SK-N-SH (cell line): ENCODE results near the gene IGFALS. TPM values are rescaled to one million over a fixed set of nuclear protein-coding genes. Genes with fewer than 3 reads are reported as not detected.

Experiments used
- CTCF ChIA-PET: fragments of 300-600, 350-600 bp; formaldehyde crosslinking; extraction: SDS; loops from one replicate; lab custom pipeline; 2021; lab: Yijun Ruan, JAX
- POLR2A ChIA-PET: fragments of 350-600 bp; sonication (Branson Sonifier 250); formaldehyde crosslinking; extraction: SDS; loops from one replicate; lab custom pipeline; 2020; ENCODE audit warnings: antibody characterized with exemption, inconsistent platforms; lab: Yijun Ruan, JAX
- DNase-seq: peaks from one replicate; pipeline ENCODE4 v3.0.0; 2012
- H2AFZ ChIP-seq: fragments of 200-600 bp; sonication (generic); 2 replicates; pipeline ENCODE4 v1.8.1; 2016; ENCODE audit warnings: antibody characterized with exemption, mild to moderate bottlenecking, low read depth
- H3F3A ChIP-seq: fragments of 200-600 bp; sonication (generic); replicated peaks from 2 replicates; pipeline ENCODE3; 2016; ENCODE audit warnings: antibody characterized with exemption, mild to moderate bottlenecking; ENCODE audit not compliant: insufficient read depth
- H3K27ac ChIP-seq, 2 experiments: fragments of 200-500 bp in 1 of 2; fragments of 200-600 bp in 1 of 2; sonication (Bioruptor generic) in 1 of 2; sonication (generic), shearing (Covaris generic) in 1 of 2; 2 replicates each; pipeline versions ENCODE4 v1.5.1 to v1.6.1; 2014 to 2016; ENCODE audit warnings: low read depth in 2 of 2, inconsistent platforms in 1 of 2, low read length in 1 of 2, mild to moderate bottlenecking in 1 of 2, mixed read lengths in 1 of 2
- H3K27me3 ChIP-seq: fragments of 200-600 bp; sonication (generic), shearing (Covaris generic); 2 replicates; pipeline ENCODE4 v1.6.1; 2016; ENCODE audit warnings: mixed run types; ENCODE audit not compliant: insufficient read depth
- H3K36me3 ChIP-seq, 2 experiments: fragments of 200-500 bp in 1 of 2; fragments of 200-600 bp in 1 of 2; sonication (Bioruptor generic) in 1 of 2; sonication (generic) in 1 of 2; replicated peaks in 1 of 2; 2 replicates each; pipeline versions ENCODE3 to v1.5.1; 2014 to 2016; ENCODE audit warnings: low read length in 1 of 2, mild to moderate bottlenecking in 1 of 2; ENCODE audit not compliant: insufficient read depth in 2 of 2, control insufficient read depth in 1 of 2
- H3K4me1 ChIP-seq, 2 experiments: fragments of 200-500 bp in 1 of 2; fragments of 200-600 bp in 1 of 2; sonication (Bioruptor generic) in 1 of 2; sonication (generic), shearing (Covaris generic) in 1 of 2; 2 replicates each; pipeline versions ENCODE4 v1.5.1 to v1.6.1; 2014 to 2016; ENCODE audit warnings: low read depth in 1 of 2, low read length in 1 of 2, mixed run types in 1 of 2; ENCODE audit not compliant: insufficient read depth in 2 of 2, control insufficient read depth in 1 of 2
- H3K4me2 ChIP-seq: fragments of 200-600 bp; sonication (generic), shearing (Covaris generic); 2 replicates; pipeline ENCODE4 v1.6.1; 2017; ENCODE audit warnings: mixed run types
- H3K4me3 ChIP-seq, 2 experiments: fragments of 200-500 bp in 1 of 2; fragments of 200-600 bp in 1 of 2; sonication (Bioruptor generic) in 1 of 2; sonication (generic), shearing (Covaris generic) in 1 of 2; 2 replicates each; pipeline versions ENCODE4 v1.5.1 to v1.8.1; 2014 to 2016; ENCODE audit warnings: low read depth in 2 of 2, inconsistent platforms in 1 of 2, low read length in 1 of 2, mild to moderate bottlenecking in 1 of 2, mixed read lengths in 1 of 2, moderate library complexity in 1 of 2
- H3K79me2 ChIP-seq: fragments of 200-600 bp; sonication (generic); 2 replicates; pipeline ENCODE4 v1.8.1; 2017; ENCODE audit warnings: mild to moderate bottlenecking; ENCODE audit not compliant: insufficient read depth
- H3K9ac ChIP-seq: fragments of 200-600 bp; sonication (generic); 2 replicates; pipeline ENCODE4 v1.6.1; 2017; ENCODE audit warnings: mixed run types
- H3K9me2 ChIP-seq: fragments of 200-600 bp; sonication (generic); 2 replicates; pipeline ENCODE4 v1.6.1; 2017; ENCODE audit warnings: mixed run types
- H3K9me3 ChIP-seq: fragments of 200-600 bp; sonication (generic); 2 replicates; pipeline ENCODE4 v1.6.1; 2017; ENCODE audit warnings: mixed run types, mild to moderate bottlenecking, moderate library complexity
- H4K20me1 ChIP-seq: fragments of 200-600 bp; sonication (generic); 2 replicates; pipeline ENCODE4 v1.6.1; 2017; ENCODE audit warnings: mild to moderate bottlenecking, mixed run types; ENCODE audit not compliant: insufficient read depth
- JUND ChIP-seq: IDR thresholded peaks from 2 replicates; pipeline ENCODE4 v1.4.0; 2012
- PBX3 ChIP-seq: IDR thresholded peaks from 2 replicates; pipeline ENCODE4; 2012
- POLR2AphosphoS5 ChIP-seq: IDR thresholded peaks from 2 replicates; pipeline ENCODE4 v1.6.1; 2012; ENCODE audit warnings: low read depth, low read length
- WGBS: methylation state at CpG from one replicate; pipeline ENCODE4 v1.1.6; 2017; ENCODE audit warnings: low lambda C conversion rate; 5-methylcytosine and 5-hydroxymethylcytosine counted together
- polyA plus RNA-seq, 3 experiments: library from polyadenylated mRNA; depleted of rRNA; stranded (reverse); fragments of >200 nt; gene quantifications; 2 replicates each; pipeline ENCODE4 v1.2.3, GENCODE V29; 2012
- TF ChIP-seq, protein P1 (sequence below): IDR thresholded peaks from 2 replicates; pipeline ENCODE4 v1.4.0; 2012; ENCODE audit warnings: low read depth, borderline replicate concordance
- TF ChIP-seq, protein P2 (sequence below): fragments of 200-600 bp; sonication (generic); IDR thresholded peaks from 2 replicates; pipeline ENCODE4 v1.6.1; 2017; ENCODE audit warnings: antibody characterized with exemption, mild to moderate bottlenecking, moderate library complexity

IGFALS gene
- polyA plus RNA-seq, 1 of the 3 experiments (the other 2 are of a cell fraction) = 0.02 TPM

- Histone ChIP-seq H3K9ac (no peak overlapping the region), H3K4me2 (no peak overlapping the region), H3K27me3 (no peaks in the 10 kb centered on the region), H3K36me3 (peaks cover 3 to 37% of the 10 kb centered on the region in 2 experiments), H3K9me2 (no peaks in the 10 kb centered on the region), H4K20me1 (peaks cover 13% of the 10 kb centered on the region; the same call in 1 of the 2 replicates), H3K9me3 (no peaks in the 10 kb centered on the region), H3K79me2 (peaks cover 42% of the 10 kb centered on the region), H2AFZ (no peak overlapping the region), H3K4me3 (no peak overlapping the region), H3F3A (peaks cover 8% of the 10 kb centered on the region), H3K4me1 (peaks cover 0 to 15% of the 10 kb centered on the region in 2 experiments; a peak in 2 of 4 replicates), H3K27ac (no peak overlapping the region)
- 93% methylated on average over 4 of the region's 8 CpGs for WGBS
- TF ChIP-seq PBX3 = no peak; the same call in 1 of the 2 replicates
- TF ChIP-seq, protein P1, sequence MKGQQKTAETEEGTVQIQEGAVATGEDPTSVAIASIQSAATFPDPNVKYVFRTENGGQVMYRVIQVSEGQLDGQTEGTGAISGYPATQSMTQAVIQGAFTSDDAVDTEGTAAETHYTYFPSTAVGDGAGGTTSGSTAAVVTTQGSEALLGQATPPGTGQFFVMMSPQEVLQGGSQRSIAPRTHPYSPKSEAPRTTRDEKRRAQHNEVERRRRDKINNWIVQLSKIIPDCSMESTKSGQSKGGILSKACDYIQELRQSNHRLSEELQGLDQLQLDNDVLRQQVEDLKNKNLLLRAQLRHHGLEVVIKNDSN = no peak
- peak; percentile 5; the same call in 1 of the 2 replicates for TF ChIP-seq JUND
- POLR2A ChIA-PET = interaction anchor here (0.7 kb wide), 1 partner anchor 117 kb away, joined by 3 read pairs; no protein-coding TSS in a partner anchor
- DNase-seq = no peak
- CTCF ChIA-PET = interaction anchor here (0.6 kb wide), 1 partner anchor 374 kb away, joined by 4 read pairs; no protein-coding TSS in a partner anchor
Observed at GRCh38 chr16:1779234-1779701, 14.2 kb downstream of the IGFALS start.

- POLR2A ChIA-PET = no interaction called here
Observed at GRCh38 chr16:1778200-1779179, 15.0 kb downstream of the IGFALS start.

More at GRCh38 chr16:1778200-1779179, 15.0 kb downstream of the IGFALS start:
- Histone ChIP-seq H2AFZ (no peak overlapping the region), H3K36me3 (peaks cover 3 to 37% of the 10 kb centered on the region in 2 experiments), H3K9ac (no peak overlapping the region), H3K4me3 (no peak overlapping the region), H4K20me1 (peaks cover 13% of the 10 kb centered on the region; the same call in 1 of the 2 replicates), H3K9me2 (no peaks in the 10 kb centered on the region), H3F3A (peaks cover 8% of the 10 kb centered on the region), H3K27ac (no peak overlapping the region), H3K4me1 (peaks cover 0 to 21% of the 10 kb centered on the region in 2 experiments; a peak in 2 of 4 replicates), H3K9me3 (no peaks in the 10 kb centered on the region), H3K79me2 (peaks cover 42% of the 10 kb centered on the region), H3K27me3 (no peaks in the 10 kb centered on the region), H3K4me2 (no peak overlapping the region)
- CTCF ChIA-PET = interaction anchor here (0.6 kb wide), 1 partner anchor 375 kb away, joined by 4 read pairs; no protein-coding TSS in a partner anchor
- peak; percentile 24 for TF ChIP-seq POLR2AphosphoS5
- TF ChIP-seq, protein P2, sequence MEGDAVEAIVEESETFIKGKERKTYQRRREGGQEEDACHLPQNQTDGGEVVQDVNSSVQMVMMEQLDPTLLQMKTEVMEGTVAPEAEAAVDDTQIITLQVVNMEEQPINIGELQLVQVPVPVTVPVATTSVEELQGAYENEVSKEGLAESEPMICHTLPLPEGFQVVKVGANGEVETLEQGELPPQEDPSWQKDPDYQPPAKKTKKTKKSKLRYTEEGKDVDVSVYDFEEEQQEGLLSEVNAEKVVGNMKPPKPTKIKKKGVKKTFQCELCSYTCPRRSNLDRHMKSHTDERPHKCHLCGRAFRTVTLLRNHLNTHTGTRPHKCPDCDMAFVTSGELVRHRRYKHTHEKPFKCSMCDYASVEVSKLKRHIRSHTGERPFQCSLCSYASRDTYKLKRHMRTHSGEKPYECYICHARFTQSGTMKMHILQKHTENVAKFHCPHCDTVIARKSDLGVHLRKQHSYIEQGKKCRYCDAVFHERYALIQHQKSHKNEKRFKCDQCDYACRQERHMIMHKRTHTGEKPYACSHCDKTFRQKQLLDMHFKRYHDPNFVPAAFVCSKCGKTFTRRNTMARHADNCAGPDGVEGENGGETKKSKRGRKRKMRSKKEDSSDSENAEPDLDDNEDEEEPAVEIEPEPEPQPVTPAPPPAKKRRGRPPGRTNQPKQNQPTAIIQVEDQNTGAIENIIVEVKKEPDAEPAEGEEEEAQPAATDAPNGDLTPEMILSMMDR = no peak
- no peak for DNase-seq
- 93% methylated on average over 22 of the region's 34 CpGs for WGBS
